Prostate gland (tissue), 2 donors: Measurements from ENCODE around the gene OR11G2. TPM values are rescaled to one million over a fixed set of nuclear protein-coding genes. Genes with fewer than 3 reads are reported as not detected.

Source experiments
- DNase-seq: peaks from one replicate; pipeline ENCODE4 v3.0.0-alpha.2; 2019; ENCODE audit warnings: low spot score
- H3K27ac ChIP-seq, 2 donors: fragments of 200-600 bp; sonication (generic); 2 replicates each; pipeline ENCODE4 v1.5.1; 2017 to 2019
- H3K27me3 ChIP-seq: fragments of 200-600 bp; sonication (generic); replicated peaks from 2 replicates; pipeline ENCODE4 v1.5.1; 2019; ENCODE audit not compliant: insufficient read depth
- H3K36me3 ChIP-seq, 2 donors: fragments of 200-600 bp; sonication (generic); 1 replicate in 1 of 2; 2 replicates in 1 of 2; pipeline versions ENCODE4 v1.5.1 to v1.8.1; 2017 to 2019
- H3K4me1 ChIP-seq: fragments of 200-600 bp; sonication (generic); replicated peaks from 2 replicates; pipeline ENCODE4 v1.5.1; 2019
- H3K4me3 ChIP-seq, 2 donors: fragments of 200-600 bp; sonication (generic); 2 replicates each; pipeline ENCODE4 v1.5.1; 2017 to 2019
- H3K9me3 ChIP-seq: fragments of 200-600 bp; sonication (generic); 2 replicates; pipeline ENCODE4 v1.5.1; 2017
- CTCF ChIP-seq, 4 experiments: fragments of 200-600 bp in 2 of 4; fragments of 450-650 bp in 2 of 4; sonication (generic) in 2 of 4; IDR thresholded peaks; 1 replicate in 3 of 4; 2 replicates in 1 of 4; pipeline ENCODE4 v1.5.1; 2016 to 2019; ENCODE audit warnings: antibody characterized with exemption in 4 of 4, mild to moderate bottlenecking in 2 of 4, moderate library complexity in 2 of 4
- POLR2AphosphoS5 ChIP-seq: sonication (generic); formaldehyde crosslinking; IDR thresholded peaks from one replicate; pipeline ENCODE4 v1.6.1; 2017; ENCODE audit warnings: antibody characterized with exemption
- WGBS: methylation state at CpG from one replicate; pipeline ENCODE4 v1.1.5; 2018; 5-methylcytosine and 5-hydroxymethylcytosine counted together
- intact Hi-C: fragments of 100-400 bp; cut with DNase I; formaldehyde crosslinking; loops from one replicate; pipeline ENCODE4 v1.14.2; 2022
- small RNA-seq, 2 donors: library from RNA; depleted of rRNA; stranded (forward); fragments of <200 nt; gene quantifications; one replicate each; pipeline ENCODE3, GENCODE V24; 2016
- total RNA-seq, 2 donors: library from RNA; depleted of rRNA; stranded (reverse); fragments of >200 nt; gene quantifications; one replicate each; pipeline ENCODE4 v1.1.0, GENCODE V29; 2016

OR11G2 gene
- total RNA-seq, 2 donors from 2014 or later: not detected

GRCh38 chr14:20247646-20248246 is 57.0 kb downstream of the OR11G2 start:
- 71% methylated on average over 3 of the region's 3 CpGs for WGBS
- Histone ChIP-seq H3K27ac (no peak overlapping the region), H3K9me3 (no peaks in the 10 kb centered on the region), H3K36me3 (no peaks in the 10 kb centered on the region), H3K4me3 (no peak overlapping the region), H3K4me1 (no peaks in the 10 kb centered on the region), H3K27me3 (no peaks in the 10 kb centered on the region)
- no peak for DNase-seq
- TF ChIP-seq POLR2AphosphoS5: no peak
- peak in 1 of 4 experiments; percentile 27 for TF ChIP-seq CTCF (IDR thresholded peaks at IDR 0.05)
- intact Hi-C loops: no loop called here

Small RNA genes within 50 kb of the gene (small RNA-seq; reads per million reads assigned to genes)
- gene GTF2IP22: 0 reads per million in 2 donors

Other genes starting within 250 kb of the OR11G2 start
- not detected for gene OR4K15, start 215.3 kb upstream of the OR11G2 start, total RNA-seq
- gene OR4Q2, start 188.7 kb upstream of the OR11G2 start, total RNA-seq: not detected
- not detected for gene OR4K14, start 171.6 kb upstream of the OR11G2 start, total RNA-seq
- not detected for gene OR4K13, start 154.9 kb upstream of the OR11G2 start, total RNA-seq
- not detected for gene OR4L1, start 130.9 kb upstream of the OR11G2 start, total RNA-seq
- not detected for gene OR4K17, start 80.2 kb upstream of the OR11G2 start, total RNA-seq
- gene OR4N5, start 52.1 kb upstream of the OR11G2 start, total RNA-seq: not detected
- not detected for gene OR11H6, start 32.8 kb downstream of the OR11G2 start, total RNA-seq
- gene OR11H7, start 38.1 kb downstream of the OR11G2 start, total RNA-seq: not detected
- not detected for gene OR11H4, start 48.4 kb downstream of the OR11G2 start, total RNA-seq
- gene TTC5, start 115.1 kb downstream of the OR11G2 start, total RNA-seq: 10 to 100 TPM; 11.1 to 18.5 TPM
- 10 to 100 TPM; 34.6 to 47.8 TPM for gene CCNB1IP1, start 142.4 kb downstream of the OR11G2 start, total RNA-seq
- gene PARP2, start 152.7 kb downstream of the OR11G2 start, total RNA-seq: 10 to 100 TPM; 10.7 to 23.1 TPM
- gene TEP1, start 222.6 kb downstream of the OR11G2 start, total RNA-seq: 10 to 100 TPM; 25.8 to 31.0 TPM
- gene KLHL33, start 245.3 kb downstream of the OR11G2 start, total RNA-seq: 1 to 10 TPM in 1 of 2 donors, under 1 TPM in 1; 0.77 to 1.7 TPM